NCI-H1417 (cell line): ENCODE results near the gene APOBEC3F.
A peak's percentile ranks its signal among the peaks of the same experiment; 100 is the strongest.
"Not testable (repeated sequence)": the region's sequence is repeated elsewhere in the genome, so short reads cannot be mapped to it uniquely, and the experiment has no call there.

ENCODE experiments used
- DNase-seq, 3 experiments: peaks; one replicate each; lab custom pipeline; 2025; lab: John Stamatoyannopoulos, UW

APOBEC3F gene

DNA sequence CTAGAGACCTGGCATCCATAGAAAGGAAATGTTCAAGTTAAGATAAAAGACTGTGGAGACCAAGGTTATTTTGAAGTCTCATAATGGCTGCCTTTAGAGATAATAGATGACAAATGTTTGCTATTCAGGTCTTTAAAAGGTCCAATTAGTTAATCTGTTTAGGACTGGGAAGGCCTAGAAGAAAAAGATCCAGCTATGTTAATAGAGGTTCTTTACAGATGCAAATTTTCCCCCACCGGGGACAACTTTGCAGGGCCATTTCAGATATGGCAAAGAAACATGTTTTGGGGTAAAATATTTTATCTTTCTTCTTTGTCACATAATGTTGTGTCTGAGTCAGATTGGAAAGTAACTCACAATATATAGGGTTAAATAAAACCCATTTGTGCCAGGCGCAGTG is 33.3 kb downstream of the APOBEC3F start:
- DNase-seq = no peak

DNA sequence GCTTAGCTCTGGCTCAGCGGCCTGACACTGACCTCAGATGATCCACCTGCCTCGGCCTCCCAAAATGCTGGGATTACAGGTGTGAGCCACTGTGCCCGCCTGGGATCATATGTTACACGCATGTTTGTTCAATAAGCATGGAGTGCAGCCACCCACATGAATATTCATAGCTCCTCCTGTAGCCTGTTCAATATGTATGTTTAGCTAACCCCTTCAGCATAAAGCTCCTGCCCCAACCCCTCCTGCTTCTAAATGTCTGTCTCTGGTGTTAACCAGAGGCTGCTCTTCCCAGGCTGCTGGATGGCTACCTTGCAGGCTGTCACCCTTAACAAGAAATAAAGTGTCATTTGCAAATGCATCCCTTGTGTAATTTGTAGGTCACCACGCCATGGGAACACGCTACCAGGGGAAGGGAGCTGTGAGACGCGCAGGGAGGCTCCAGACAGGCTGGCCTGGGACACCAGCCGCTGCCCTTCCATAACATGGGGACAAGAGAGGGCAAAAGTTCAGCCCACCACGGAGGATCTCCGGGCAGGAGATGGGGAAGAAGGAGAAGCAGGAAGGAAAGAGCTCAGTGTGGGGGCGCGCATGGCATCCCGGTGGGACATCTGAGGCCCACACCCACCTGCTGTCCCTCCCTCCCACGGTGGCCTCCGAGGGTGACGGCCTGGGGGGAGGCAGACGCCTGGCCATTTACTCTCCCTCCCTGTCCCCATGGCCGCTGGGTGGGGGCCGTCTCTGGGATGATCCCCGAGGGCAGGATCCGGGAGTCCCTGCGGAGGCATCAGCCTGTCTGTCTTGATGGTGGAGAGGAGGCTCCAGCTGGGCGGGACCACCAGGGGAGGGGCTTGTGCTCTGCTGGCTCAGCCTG is 35.7 kb downstream of the APOBEC3F start:
- not testable (repeated sequence) for DNase-seq

DNA sequence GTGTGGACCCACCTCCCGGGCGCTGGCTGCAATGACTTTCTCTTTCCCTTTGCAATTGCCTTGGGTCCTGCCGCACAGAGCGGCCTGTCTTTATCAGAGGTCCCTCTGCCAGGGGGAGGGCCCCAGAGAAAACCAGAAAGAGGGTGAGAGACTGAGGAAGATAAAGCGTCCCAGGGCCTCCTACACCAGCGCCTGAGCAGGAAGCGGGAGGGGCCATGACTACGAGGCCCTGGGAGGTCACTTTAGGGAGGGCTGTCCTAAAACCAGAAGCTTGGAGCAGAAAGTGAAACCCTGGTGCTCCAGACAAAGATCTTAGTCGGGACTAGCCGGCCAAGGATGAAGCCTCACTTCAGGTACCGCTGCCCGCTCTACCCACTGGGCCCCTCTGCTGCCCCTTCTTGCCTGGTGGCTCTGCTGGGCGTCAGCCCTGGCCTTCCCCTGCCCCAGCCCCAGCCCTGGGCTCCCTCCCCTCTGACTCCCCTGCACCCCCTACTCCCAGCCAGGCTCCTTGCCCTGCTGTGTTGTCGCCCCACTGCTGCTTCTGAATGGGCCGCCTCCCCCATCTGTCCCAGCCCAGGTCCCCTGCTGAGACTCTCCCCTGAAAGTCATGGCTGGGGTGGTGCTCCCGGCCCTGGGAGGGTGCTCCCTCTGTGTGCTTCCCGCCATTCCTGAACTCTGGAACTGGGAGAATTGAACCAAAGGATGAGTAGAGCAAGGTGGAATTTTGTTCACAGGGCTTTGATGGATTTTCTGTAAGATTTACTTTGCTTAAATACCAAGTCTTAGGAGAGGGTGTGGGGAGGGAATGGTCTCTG is 36.6 kb downstream of the APOBEC3F start, which contains the start of gene APOBEC3G:
Gene APOBEC3G (plus strand): TSS at position 250 of the 815 bp plus-strand sequence. CDS start 87 bp downstream, at position 337.
- DNase-seq = not testable (repeated sequence)

DNA sequence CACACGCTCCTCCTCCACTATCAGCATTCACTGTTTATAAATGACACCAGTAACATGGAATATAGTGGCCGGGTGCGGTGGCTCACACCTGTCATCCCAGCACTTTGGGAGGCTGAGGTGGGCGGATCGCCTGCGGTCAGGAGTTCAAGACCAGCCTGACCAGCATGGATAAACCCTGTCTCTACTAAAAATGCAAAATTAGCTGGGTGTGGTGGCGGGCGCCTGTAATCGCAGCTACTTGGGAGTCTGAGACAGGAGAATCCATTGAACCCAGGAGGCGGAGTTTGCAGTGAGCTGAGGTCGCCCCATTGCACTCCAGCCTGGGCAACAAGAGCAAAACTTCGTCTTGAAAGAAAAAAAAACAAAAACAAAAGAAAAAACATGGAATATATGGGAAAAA is 37.2 kb downstream of the APOBEC3F start:
- not testable (repeated sequence) for DNase-seq

GRCh38 chr22:39078329-39078728 is 37.7 kb downstream of the APOBEC3F start:
- DNase-seq = no peak

GRCh38 chr22:39079054-39079637 is 38.5 kb downstream of the APOBEC3F start:
- DNase-seq = not testable (repeated sequence)

DNA sequence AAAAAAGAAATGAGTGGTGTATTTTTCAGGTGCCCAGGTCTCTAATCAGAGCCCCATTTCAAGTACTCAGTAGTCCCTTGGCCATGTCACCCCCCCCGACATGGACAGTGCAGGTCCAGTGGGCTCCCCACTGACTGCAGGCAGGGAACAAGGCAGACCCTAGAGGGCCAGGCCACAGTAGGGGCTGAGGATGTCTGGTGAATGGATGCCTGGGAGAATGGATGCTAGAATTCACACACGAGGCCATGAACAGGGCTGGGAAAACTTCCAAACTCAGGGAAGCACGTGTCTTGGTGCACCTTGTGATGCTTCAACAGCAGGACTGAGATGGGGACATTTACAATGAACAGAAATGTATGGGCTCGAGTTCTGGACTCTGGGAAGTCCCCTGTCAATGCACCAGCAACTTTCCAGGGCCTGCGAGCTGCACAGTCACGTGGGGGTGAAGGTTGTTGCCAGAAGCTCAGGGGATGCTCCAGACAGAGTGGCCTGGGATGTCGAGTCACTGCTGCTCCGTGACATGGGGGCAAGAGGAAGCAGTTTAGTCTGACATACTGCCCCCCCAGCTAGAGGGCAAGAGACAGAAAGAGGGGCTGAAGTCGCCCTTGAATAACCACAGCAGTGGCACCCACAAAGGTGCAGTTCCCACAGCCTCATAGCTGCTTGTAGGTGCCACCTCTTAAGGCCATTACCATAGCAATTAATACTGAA is 39.5 kb downstream of the APOBEC3F start:
- DNase-seq = no peak

DNA sequence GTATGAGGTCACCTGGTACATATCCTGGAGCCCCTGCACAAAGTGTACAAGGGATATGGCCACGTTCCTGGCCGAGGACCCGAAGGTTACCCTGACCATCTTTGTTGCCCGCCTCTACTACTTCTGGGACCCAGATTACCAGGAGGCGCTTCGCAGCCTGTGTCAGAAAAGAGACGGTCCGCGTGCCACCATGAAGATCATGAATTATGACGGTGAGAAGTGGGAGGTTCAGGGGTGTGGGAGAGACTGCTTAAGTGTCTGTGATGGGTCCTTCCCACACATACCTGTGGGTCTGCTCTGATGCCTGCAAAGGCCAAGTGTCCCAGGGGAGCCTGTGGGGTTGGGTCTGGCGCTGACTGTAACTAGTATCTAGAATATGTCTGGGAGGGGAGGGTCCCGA is 40.4 kb downstream of the APOBEC3F start:
- DNase-seq = no peak

GRCh38 chr22:39081598-39081997 is 40.9 kb downstream of the APOBEC3F start:
- DNase-seq = no peak

GRCh38 chr22:39083212-39084165 is 42.8 kb downstream of the APOBEC3F start:
- no peak for DNase-seq

DNA sequence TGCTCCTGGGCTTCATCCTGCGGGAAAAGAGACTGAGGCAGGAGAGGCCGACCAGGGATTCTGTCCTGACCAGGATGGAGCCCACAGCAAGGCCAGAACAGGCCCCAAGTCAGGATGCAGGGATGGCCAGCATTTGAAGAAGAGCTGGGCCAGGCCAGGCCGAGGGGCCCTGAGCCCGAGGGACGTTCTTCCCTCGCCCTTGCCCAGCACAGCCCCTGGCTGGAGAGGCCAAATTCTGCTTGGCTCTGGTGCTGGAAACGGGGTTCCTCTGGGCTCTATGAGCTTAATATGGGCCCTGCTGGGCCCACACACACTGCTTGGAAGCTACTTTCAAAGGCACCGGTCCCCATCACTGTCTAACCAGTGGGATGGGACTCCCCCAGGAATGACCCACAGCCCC is 44.0 kb downstream of the APOBEC3F start:
- no peak for DNase-seq

DNA sequence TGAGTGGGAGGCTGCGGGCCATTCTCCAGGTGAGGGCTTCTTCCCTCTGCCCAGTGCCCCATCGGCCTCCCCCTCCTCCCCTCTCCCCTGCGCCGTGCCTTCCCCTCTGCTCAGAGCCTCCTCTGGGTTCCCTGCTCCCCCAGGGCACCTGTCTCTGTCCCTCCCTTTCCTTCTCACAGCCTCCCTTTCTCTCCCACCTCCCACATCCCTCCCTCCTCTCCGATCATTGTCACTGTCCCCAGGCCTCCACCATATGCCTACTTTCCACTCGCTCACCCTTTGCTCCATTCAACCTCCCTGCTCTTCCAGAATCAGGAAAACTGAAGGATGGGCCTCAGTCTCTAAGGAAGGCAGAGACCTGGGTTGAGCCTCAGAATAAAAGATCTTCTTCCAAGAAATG is 46.4 kb downstream of the APOBEC3F start:
- no peak for DNase-seq

GRCh38 chr22:39087881-39088684 is 47.4 kb downstream of the APOBEC3F start:
- DNase-seq = peak in 2 of 3 experiments; percentile 22 to 61

DNA sequence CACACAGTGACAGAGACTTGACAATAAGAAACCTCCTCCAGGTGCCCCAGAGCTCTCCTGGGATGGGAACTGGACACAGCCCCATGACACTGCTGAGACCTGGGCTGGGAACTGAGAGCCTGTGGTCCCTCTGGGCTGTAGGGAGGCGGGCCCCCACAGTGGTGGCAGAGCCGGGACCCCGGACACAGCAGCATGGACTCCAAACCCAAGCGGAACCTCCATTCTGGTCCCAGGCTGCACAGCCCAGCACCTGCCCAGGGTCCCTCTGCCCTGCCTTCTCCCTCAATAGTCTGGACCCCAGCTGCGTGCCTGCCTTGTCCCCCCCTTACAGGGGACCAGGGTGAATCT is 48.0 kb downstream of the APOBEC3F start:
- no peak for DNase-seq

- no peak for DNase-seq
Observed at GRCh38 chr22:39089928-39090327, 49.3 kb downstream of the APOBEC3F start.

- DNase-seq = no peak
Observed at GRCh38 chr22:39090426-39091064, 49.9 kb downstream of the APOBEC3F start.

GRCh38 chr22:39091126-39092081 is 50.7 kb downstream of the APOBEC3F start:
- DNase-seq = no peak
